ENCODE results near the gene CUL3. TPM values are rescaled to one million over a fixed set of nuclear protein-coding genes. Genes with fewer than 3 reads are reported as not detected.
"Not testable (repeated sequence)": the region's sequence is repeated elsewhere in the genome, so short reads cannot be mapped to it uniquely, and the experiment has no call there.

CUL3 gene
- total and polyA plus RNA-seq, 12 donors = 60.2 to 87.9 (median 69.8) TPM

DNA sequence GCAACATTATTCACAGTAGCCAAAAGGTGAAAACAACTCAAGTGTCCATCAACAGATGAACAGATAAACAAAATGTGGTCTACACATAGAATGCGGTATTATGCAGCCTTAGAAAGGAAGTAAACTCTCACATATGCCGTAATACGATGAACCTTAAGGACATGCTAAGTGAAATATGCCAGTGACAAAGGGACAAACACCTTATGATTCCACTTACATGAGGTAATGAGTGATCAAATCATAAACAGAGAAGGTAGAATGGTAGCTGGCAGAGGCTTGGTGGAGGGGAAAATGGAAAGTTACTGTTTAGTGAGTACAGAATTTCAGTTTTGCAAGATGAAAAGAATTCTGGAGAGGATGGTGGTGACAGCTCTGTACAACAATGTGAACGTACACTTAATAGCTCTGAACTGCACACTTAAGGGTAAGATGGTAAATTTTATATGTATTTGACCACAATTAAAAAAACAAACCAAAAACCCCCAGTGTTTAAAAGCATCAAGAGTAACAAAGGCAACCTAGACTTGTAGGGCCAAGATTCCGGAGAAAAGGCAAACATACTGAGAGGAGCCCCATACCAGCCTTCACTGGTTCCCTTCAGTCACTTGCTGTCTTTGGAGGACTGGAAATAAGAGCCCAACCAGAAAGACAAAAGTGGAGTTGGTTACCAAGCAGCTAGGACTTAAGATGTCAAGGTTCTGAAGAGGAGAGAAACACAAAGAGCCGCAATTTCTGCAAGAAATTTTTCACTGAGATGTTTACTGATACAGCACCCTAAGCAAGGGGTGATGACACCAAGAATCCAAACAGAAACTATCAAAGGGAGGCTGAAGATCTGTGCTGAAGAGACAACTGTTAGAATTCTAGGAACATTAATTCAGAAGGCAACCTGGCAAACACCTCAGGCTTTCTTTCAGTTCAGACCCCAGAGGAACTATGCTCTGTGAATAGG is 61.3 kb downstream of the CUL3 start:
- intact Hi-C loops (cut with DNase I) = loop anchor here in 2 of 10 donors (10.0 kb wide), 2 partner anchors 51 to 61 kb away; partner anchors contain the start of gene CUL3 (in 1 of the 2)
- 74 to 75% methylated on average over 6 of the region's 6 CpGs for WGBS, 2 donors
- DNase-seq = no peak
- H3K27ac ChIP-seq = peak overlapping the region in 1 of 10 donors; percentile 6
- no peaks in the 10 kb centered on the region for H3K27me3 ChIP-seq
- H3K36me3 ChIP-seq = peaks cover 0 to 3% (median 0%) of the 10 kb centered on the region in 9 donors
- peak in 1 of 8 donors; percentile 31 for ATAC-seq
- H3K4me1 ChIP-seq = peaks cover 0 to 80% (median 59%) of the 10 kb centered on the region in 9 donors
- TF ChIP-seq, protein P1, sequence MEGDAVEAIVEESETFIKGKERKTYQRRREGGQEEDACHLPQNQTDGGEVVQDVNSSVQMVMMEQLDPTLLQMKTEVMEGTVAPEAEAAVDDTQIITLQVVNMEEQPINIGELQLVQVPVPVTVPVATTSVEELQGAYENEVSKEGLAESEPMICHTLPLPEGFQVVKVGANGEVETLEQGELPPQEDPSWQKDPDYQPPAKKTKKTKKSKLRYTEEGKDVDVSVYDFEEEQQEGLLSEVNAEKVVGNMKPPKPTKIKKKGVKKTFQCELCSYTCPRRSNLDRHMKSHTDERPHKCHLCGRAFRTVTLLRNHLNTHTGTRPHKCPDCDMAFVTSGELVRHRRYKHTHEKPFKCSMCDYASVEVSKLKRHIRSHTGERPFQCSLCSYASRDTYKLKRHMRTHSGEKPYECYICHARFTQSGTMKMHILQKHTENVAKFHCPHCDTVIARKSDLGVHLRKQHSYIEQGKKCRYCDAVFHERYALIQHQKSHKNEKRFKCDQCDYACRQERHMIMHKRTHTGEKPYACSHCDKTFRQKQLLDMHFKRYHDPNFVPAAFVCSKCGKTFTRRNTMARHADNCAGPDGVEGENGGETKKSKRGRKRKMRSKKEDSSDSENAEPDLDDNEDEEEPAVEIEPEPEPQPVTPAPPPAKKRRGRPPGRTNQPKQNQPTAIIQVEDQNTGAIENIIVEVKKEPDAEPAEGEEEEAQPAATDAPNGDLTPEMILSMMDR (IDR thresholded peaks at IDR 0.05) = no peak
- H3K4me3 ChIP-seq = no peak overlapping the region
- no peaks in the 10 kb centered on the region for H3K9me3 ChIP-seq

- not testable (repeated sequence) for H3K9me3 ChIP-seq, H3K27ac ChIP-seq, ATAC-seq, H3K27me3 ChIP-seq, H3K36me3 ChIP-seq, DNase-seq, H3K4me3 ChIP-seq
- WGBS, 2 donors = 98 to 99% methylated on average over 10 of the region's 10 CpGs
- intact Hi-C loops (cut with DNase I) = loop anchor here in 2 of 10 donors (10.0 kb wide), 2 partner anchors 52 to 62 kb away; partner anchors contain the start of gene CUL3 (in 1 of the 2)
- H3K4me1 ChIP-seq = peaks cover 0 to 88% (median 69%) of the 10 kb centered on the region in 9 donors
Observed at GRCh38 chr2:224522483-224522882, 62.7 kb downstream of the CUL3 start.

- Histone ChIP-seq H3K4me1 (peaks cover 0 to 71% (median 50%) of the 10 kb centered on the region in 9 donors), H3K36me3 (peaks cover 0 to 4% (median 0%) of the 10 kb centered on the region in 9 donors), H3K27me3 (no peaks in the 10 kb centered on the region), H3K9me3 (no peaks in the 10 kb centered on the region), H3K27ac (no peak overlapping the region), H3K4me3 (no peak overlapping the region)
- WGBS, 2 donors = 67 to 76% methylated on average over 1 of the region's 1 CpG
- DNase-seq (no peak), ATAC-seq (no peak)
- TF ChIP-seq, protein P1 (IDR thresholded peaks at IDR 0.05) = no peak
- intact Hi-C loops (cut with DNase I) = loop anchor here in 2 of 10 donors (10.0 kb wide), 2 partner anchors 55 to 65 kb away; partner anchors contain the start of gene CUL3 (in 1 of the 2)
Observed at GRCh38 chr2:224520064-224520463, 65.1 kb downstream of the CUL3 start.

DNA sequence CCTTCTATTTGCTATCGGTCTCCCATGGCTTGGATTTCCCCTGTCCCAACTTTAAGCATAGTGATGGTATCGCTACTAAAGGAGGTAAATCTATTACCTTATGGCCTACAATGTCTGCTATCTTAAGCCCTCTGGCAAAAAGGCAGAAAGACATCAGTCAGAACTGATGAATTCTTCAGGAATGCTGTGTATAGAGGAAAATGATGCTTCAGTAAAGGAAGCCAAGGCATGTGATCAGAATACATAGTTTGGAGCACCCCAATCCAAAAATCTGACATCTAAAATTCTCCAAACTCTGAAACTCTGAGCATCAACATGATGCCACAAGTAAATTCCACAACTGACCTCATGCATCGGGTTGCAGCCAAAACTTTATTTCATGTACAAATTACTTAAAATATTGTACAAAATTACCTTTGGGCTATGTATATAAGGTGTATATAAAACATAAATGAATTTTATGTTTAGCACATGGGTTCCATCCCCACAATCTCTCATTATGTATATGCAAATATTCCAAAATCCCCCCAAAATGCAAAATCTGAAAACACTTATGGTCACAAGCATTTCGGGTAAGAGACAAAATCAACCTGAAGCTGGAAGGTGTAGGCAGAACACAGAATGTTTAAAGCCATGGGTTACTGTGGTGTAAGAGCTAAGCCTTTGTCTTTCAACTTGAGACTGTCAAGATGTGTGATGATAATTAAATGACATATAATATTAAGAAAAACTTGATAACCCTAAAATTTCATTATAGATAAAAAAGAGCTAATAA is 66.2 kb downstream of the CUL3 start:
- Histone ChIP-seq H3K9me3 (no peaks in the 10 kb centered on the region), H3K36me3 (peaks cover 0 to 8% (median 0%) of the 10 kb centered on the region in 9 donors), H3K4me1 (peaks cover 0 to 65% (median 42%) of the 10 kb centered on the region in 9 donors), H3K27me3 (no peaks in the 10 kb centered on the region), H3K4me3 (no peak overlapping the region), H3K27ac (no peak overlapping the region)
- ATAC-seq (no peak), DNase-seq (no peak)
- intact Hi-C loops (cut with DNase I) = no loop called here
- TF ChIP-seq, protein P1 (IDR thresholded peaks at IDR 0.05) = no peak
- 94 to 97% methylated on average over 4 of the region's 4 CpGs for WGBS, 2 donors

All from heart right ventricle (tissue), 16 donors.